Stimulated activated CD4-positive, alpha-beta T cell treated with anti-CD3 and anti-CD28 coated beads, Interleukin-4, amount 100 ng/mL, for 24 hours (primary cell): ENCODE measurements around the gene STRN.
"Not testable (repeated sequence)": the region's sequence is repeated elsewhere in the genome, so short reads cannot be mapped to it uniquely, and the experiment has no call there.

Source experiments
- DNase-seq: peaks from one replicate; pipeline ENCODE4 v3.0.0-alpha.2; 2020

Gene STRN

GRCh38 chr2:36966370-36967235, at the start of gene STRN:
Gene STRN, minus strand, starts transcription at chr2:36966536. Its CDS starts 73 bp downstream, at chr2:36966463.
- peak; percentile 96 for DNase-seq

- no peak for DNase-seq
Measured at GRCh38 chr2:37013315-37013641, 46.9 kb upstream of the STRN start.

GRCh38 chr2:37011130-37011529, 44.8 kb upstream of the STRN start:
- DNase-seq, result no peak

GRCh38 chr2:37005118-37005868, 39.0 kb upstream of the STRN start:
- DNase-seq, result peak; percentile 14

GRCh38 chr2:37000988-37001556, 34.7 kb upstream of the STRN start:
- DNase-seq, result no peak

GRCh38 chr2:37000318-37000717, 34.0 kb upstream of the STRN start:
- no peak for DNase-seq

- not testable (repeated sequence) for DNase-seq
Measured at GRCh38 chr2:36999416-36999815, 33.1 kb upstream of the STRN start.

- no peak for DNase-seq
Measured at GRCh38 chr2:36993841-36994620, 27.7 kb upstream of the STRN start.

GRCh38 chr2:36988008-36988407, 21.7 kb upstream of the STRN start:
- no peak for DNase-seq

GRCh38 chr2:36982467-36982866, 16.1 kb upstream of the STRN start:
- DNase-seq, result no peak

- DNase-seq, result no peak
Measured at GRCh38 chr2:36981911-36982310, 15.6 kb upstream of the STRN start.

GRCh38 chr2:36979007-36979406, 12.7 kb upstream of the STRN start:
- DNase-seq, result not testable (repeated sequence)

GRCh38 chr2:36976065-36976464, 9.7 kb upstream of the STRN start:
- DNase-seq, result no peak

- DNase-seq, result no peak
Measured at GRCh38 chr2:36975306-36975705, 9.0 kb upstream of the STRN start.

GRCh38 chr2:36973320-36973719, 7.0 kb upstream of the STRN start:
- no peak for DNase-seq

- no peak for DNase-seq
Measured at GRCh38 chr2:36971990-36972389, 5.7 kb upstream of the STRN start.

GRCh38 chr2:36967236-36967876, 1.0 kb upstream of the STRN start:
- no peak for DNase-seq

- peak; percentile 47 for DNase-seq
Measured at GRCh38 chr2:36965751-36966369, 476 bp downstream of the STRN start.

- no peak for DNase-seq
Measured at GRCh38 chr2:36965206-36965605, 1.1 kb downstream of the STRN start.

- DNase-seq, result no peak
Measured at GRCh38 chr2:36964496-36965058, 1.8 kb downstream of the STRN start.

GRCh38 chr2:36963734-36964133, 2.6 kb downstream of the STRN start:
- DNase-seq, result no peak

- DNase-seq, result no peak
Measured at GRCh38 chr2:36963106-36963505, 3.2 kb downstream of the STRN start.
